ENCODE data around the gene TIMM13. TPM values are rescaled to one million over a fixed set of nuclear protein-coding genes. Genes with fewer than 3 reads are reported as not detected.

The TIMM13 gene
- total and polyA plus RNA-seq, 10 of the 15 experiments (the other 5 are each of a cell fraction or from before 2014, with no cell fraction given) = 9.9 to 205 (median 63.6) TPM

- no peak for TF ChIP-seq E2F8 (IDR thresholded peaks at IDR 0.05; ENCODE audit: low read depth, partially characterized antibody)
- TF ChIP-seq BACH1 (IDR thresholded peaks at IDR 0.05; ENCODE audit: borderline replicate concordance) = no peak
- TF ChIP-seq SMAD1 (IDR thresholded peaks at IDR 0.05; ENCODE audit: low read depth, partially characterized antibody) = no peak
- TF ChIP-seq CHD4 (IDR thresholded peaks at IDR 0.05) = no peak
Observed at GRCh38 chr19:2455851-2456570, 28.6 kb upstream of the TIMM13 start (continued).

- POLR2A ChIA-PET = interaction anchor here (0.5 to 2.0 kb wide), 11 partner anchors 21 to 197 kb away, joined by 3 to 10 read pairs (median 3); partner anchors contain the start of genes GADD45B and TIMM13
Observed at GRCh38 chr19:2454962-2455850, 27.8 kb upstream of the TIMM13 start.

More at GRCh38 chr19:2454962-2455850, 27.8 kb upstream of the TIMM13 start:
- Histone ChIP-seq H2AFZ (ENCODE audit: control insufficient read depth, low read depth, low read length) (no peak overlapping the region), H3K27me3 (replicated peaks in 1 of 2; ENCODE audit: control insufficient read depth in 2 of 2, insufficient read depth in 2 of 2, low read length in 1 of 2) (no peaks in the 10 kb centered on the region), H3K27ac (ENCODE audit: control insufficient read depth, insufficient read depth) (peak overlapping the region; percentile 90), H3K9ac (ENCODE audit: control insufficient read depth, insufficient read depth, low read length) (peak overlapping the region; percentile 94), H4K20me1 (ENCODE audit: control insufficient read depth, insufficient read depth) (peaks cover 12% of the 10 kb centered on the region), H3K9me3 (replicated peaks; ENCODE audit: control insufficient read depth, insufficient read depth, low read length) (no peaks in the 10 kb centered on the region), H3K4me1 (ENCODE audit: control insufficient read depth, insufficient read depth, low read length) (peaks cover 19% of the 10 kb centered on the region), H3K36me3 (ENCODE audit: control insufficient read depth in 2 of 2, insufficient read depth in 2 of 2, low read length in 1 of 2) (peaks cover 8 to 14% of the 10 kb centered on the region in 2 experiments; a peak in 3 of 4 replicates), H3K4me3 (peak overlapping the region; percentile 99), H3K4me2 (ENCODE audit: control insufficient read depth, insufficient read depth) (peak overlapping the region; percentile 93), H3K79me2 (ENCODE audit: control insufficient read depth, insufficient read depth, low read length) (peaks cover 68% of the 10 kb centered on the region)
- ChIA-PET CTCF (interaction anchor here (1.1 kb wide), 1 partner anchor 63 kb away, joined by 3 read pairs; no protein-coding TSS in a partner anchor), SMC1A (ENCODE audit: uncharacterized antibody, unreplicated experiment) (interaction anchor here (1.5 kb wide), 1 partner anchor 8 kb away, joined by 3 read pairs; no protein-coding TSS in a partner anchor), RAD21 (ENCODE audit: unreplicated experiment) (interaction anchor here (0.5 to 1.5 kb wide), 5 partner anchors 60 to 220 kb away, joined by 3 to 4 read pairs (median 3); no protein-coding TSS in a partner anchor)
- FAIRE-seq (no peak), ATAC-seq (no peak), DNase-seq (ENCODE audit: low read depth, low spot score) (no peak)
- BruUV-seq (replicated peaks) = TSS peak; percentile 48
- intact Hi-C loops (cut with micrococcal nuclease; ENCODE audit: unreplicated experiment) = no loop called here
- in situ Hi-C loops (cut with MboI) = no loop called here
- 8% methylated on average over 13 of the region's 14 CpGs for WGBS (ENCODE audit: insufficient coverage, insufficient replicate concordance, low lambda C conversion rate, missing lambda C conversion rate)
- no peak for TF ChIP-seq CREM (IDR thresholded peaks at IDR 0.05; ENCODE audit: low read depth)
- no peak for TF ChIP-seq RAD21 (IDR thresholded peaks at IDR 0.05; ENCODE audit: insufficient read depth, low read depth, low read length)
- no peak for TF ChIP-seq YBX1 (IDR thresholded peaks at IDR 0.05)
- TF ChIP-seq RFX5 (IDR thresholded peaks at IDR 0.05; ENCODE audit: low read depth, low read length) = no peak
- TF ChIP-seq CTCF (IDR thresholded peaks at IDR 0.05 in 2 of 3, conservative IDR thresholded peaks at IDR 0.05 in 1 of 3; ENCODE audit: control insufficient read depth in 2 of 3, extremely low read depth in 1 of 3, insufficient read depth in 1 of 3, low read depth in 3 of 3, low read length in 3 of 3) = no peak
- TF ChIP-seq NFYB (IDR thresholded peaks at IDR 0.05; ENCODE audit: insufficient read depth, low read depth, low read length) = no peak
- no peak for TF ChIP-seq ELK1 (IDR thresholded peaks at IDR 0.05; ENCODE audit: low read depth, low read length)
- no peak for TF ChIP-seq HCFC1 (IDR thresholded peaks at IDR 0.05; ENCODE audit: low read length)
- TF ChIP-seq RAD51 (IDR thresholded peaks at IDR 0.05) = peak; percentile 71; the same call in 1 of the 2 replicates
- TF ChIP-seq POLR2AphosphoS5 (IDR thresholded peaks at IDR 0.05; ENCODE audit: low read length) = 0 out of 2 replicates have a peak, but pooled peaks have one; percentile 18
